ENCODE results near the gene TOB1. TPM values are rescaled to one million over a fixed set of nuclear protein-coding genes. Genes with fewer than 3 reads are reported as not detected.

TOB1 gene
- total RNA-seq, 2 experiments from 2014 or later, result 15.2 to 26.4 TPM

DNA sequence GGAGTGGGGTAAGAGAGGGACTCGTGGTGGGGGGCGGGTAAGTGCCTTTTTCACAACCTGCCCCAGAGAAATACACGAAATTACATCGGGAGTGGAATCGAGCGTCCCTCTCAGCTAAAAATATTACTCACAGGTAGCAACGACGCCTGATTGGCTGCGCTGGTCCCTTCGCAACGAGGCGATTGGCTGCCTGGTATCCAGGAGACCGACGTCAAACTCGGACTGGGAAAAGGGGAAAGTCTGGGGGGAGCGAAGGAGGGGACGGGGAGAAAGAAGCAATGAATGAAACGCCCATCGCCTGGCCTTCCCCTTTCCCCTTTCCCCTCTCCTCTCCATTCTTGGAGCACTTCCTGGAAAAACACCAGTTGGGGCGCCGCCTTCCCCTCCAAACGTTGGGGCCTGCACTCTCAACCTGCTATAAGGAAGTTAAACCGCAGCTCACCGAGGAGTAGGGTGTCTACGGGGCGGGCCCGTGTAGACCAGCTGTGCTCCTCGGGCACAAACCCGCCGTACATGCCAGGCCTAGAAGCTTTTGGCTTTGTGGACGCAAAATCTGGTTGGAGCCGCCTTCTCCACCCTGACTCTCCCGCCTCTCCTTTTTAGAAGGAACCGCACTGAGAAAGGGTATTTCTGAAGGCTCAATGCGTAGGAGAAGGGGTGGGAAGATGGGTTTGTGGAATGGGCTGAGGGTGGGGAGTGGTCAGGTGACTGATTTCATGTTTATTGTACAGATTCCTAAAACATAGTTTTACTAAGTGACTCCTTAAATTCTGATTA, 1.4 kb upstream of the TOB1 start:
- no TSS peak for BruUV-seq (replicated peaks)
- DNase-seq (ENCODE audit: low spot score), result peak; percentile 92

DNA sequence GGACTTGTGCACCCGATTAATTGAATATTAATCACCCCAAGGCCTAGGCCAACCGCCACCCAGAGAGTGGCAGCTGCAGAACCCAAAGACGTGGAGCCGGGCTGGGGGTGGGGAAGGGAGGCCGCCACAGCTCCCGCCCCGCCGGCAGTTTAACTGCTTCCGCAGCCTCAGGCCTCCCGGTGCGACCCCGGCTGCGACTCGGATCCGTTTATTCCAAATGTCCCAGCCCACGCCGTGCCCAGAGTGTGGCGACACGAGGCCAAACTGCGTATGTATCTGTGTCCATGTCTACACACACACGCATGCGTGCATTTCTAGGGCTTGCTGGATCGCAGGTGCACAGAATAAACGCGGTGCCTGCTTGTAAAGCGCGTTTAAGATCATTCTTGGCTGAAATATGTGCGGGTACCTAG, 802 bp upstream of the TOB1 start:
- intact Hi-C loops (cut with micrococcal nuclease; ENCODE audit: unreplicated experiment), result loop anchor here (1.0 to 10.0 kb wide), 6 partner anchors 37 to 395 kb away; partner anchors contain the start of genes ANKRD40, MBTD1, SPAG9 and UTP18
- H3K9me3 ChIP-seq (ENCODE audit: low read length), result no peaks in the 10 kb centered on the region
- peak overlapping the region; percentile 81 for H2AFZ ChIP-seq (ENCODE audit: low read length)
- peak; percentile 82 for DNase-seq (ENCODE audit: low spot score)
- peaks cover 11% of the 10 kb centered on the region; the same call in 1 of the 2 replicates for H4K20me1 ChIP-seq (ENCODE audit: insufficient read depth, low read length)
- ChIA-PET CTCF (ENCODE audit: unreplicated experiment) (interaction anchor here (0.9 kb wide), 1 partner anchor 14 kb away, joined by 3 read pairs; no protein-coding TSS in a partner anchor), POLR2A (interaction anchor here (0.8 to 5.5 kb wide), 15 partner anchors 9 to 97 kb away, joined by 3 to 23 read pairs (median 4); no protein-coding TSS in a partner anchor)
- BruUV-seq (replicated peaks), result TSS peak; percentile 80
- H3K27ac ChIP-seq (ENCODE audit: low read depth, low read length, poor library complexity, severe bottlenecking), result peak overlapping the region; percentile 93
- H3K4me3 ChIP-seq (ENCODE audit: low read depth, low read length, poor library complexity, severe bottlenecking), result peak overlapping the region; percentile 72
- H3K36me3 ChIP-seq (ENCODE audit: insufficient read depth, low read length), result peaks cover 16% of the 10 kb centered on the region
- peaks cover 16% of the 10 kb centered on the region for H3K4me1 ChIP-seq (ENCODE audit: insufficient read depth, low read length, poor library complexity, severe bottlenecking)
- TF ChIP-seq, protein P1, sequence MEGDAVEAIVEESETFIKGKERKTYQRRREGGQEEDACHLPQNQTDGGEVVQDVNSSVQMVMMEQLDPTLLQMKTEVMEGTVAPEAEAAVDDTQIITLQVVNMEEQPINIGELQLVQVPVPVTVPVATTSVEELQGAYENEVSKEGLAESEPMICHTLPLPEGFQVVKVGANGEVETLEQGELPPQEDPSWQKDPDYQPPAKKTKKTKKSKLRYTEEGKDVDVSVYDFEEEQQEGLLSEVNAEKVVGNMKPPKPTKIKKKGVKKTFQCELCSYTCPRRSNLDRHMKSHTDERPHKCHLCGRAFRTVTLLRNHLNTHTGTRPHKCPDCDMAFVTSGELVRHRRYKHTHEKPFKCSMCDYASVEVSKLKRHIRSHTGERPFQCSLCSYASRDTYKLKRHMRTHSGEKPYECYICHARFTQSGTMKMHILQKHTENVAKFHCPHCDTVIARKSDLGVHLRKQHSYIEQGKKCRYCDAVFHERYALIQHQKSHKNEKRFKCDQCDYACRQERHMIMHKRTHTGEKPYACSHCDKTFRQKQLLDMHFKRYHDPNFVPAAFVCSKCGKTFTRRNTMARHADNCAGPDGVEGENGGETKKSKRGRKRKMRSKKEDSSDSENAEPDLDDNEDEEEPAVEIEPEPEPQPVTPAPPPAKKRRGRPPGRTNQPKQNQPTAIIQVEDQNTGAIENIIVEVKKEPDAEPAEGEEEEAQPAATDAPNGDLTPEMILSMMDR (conservative IDR thresholded peaks at IDR 0.05; ENCODE audit: low read length), result no peak
- TF ChIP-seq EZH2phosphoT487 (IDR thresholded peaks at IDR 0.05; ENCODE audit: borderline replicate concordance, low read depth, low read length), result no peak
- H3K79me2 ChIP-seq (ENCODE audit: insufficient read depth, low read depth, low read length), result peaks cover 37% of the 10 kb centered on the region; the same call in 1 of the 2 replicates
- H3K9me2 ChIP-seq (ENCODE audit: insufficient read depth, low read length), result no peaks in the 10 kb centered on the region
- peak overlapping the region; percentile 88 for H3K4me2 ChIP-seq (ENCODE audit: low read length)

More for the DNA sequence above, 1.4 kb upstream of the TOB1 start:
- ChIA-PET CTCF (ENCODE audit: unreplicated experiment) (no interaction called here), POLR2A (interaction anchor here (0.5 to 5.5 kb wide), 12 partner anchors 12 to 390 kb away, joined by 3 to 23 read pairs (median 6); no protein-coding TSS in a partner anchor)
- Histone ChIP-seq H3K4me3 (ENCODE audit: low read depth, low read length, poor library complexity, severe bottlenecking) (peak overlapping the region; percentile 72), H4K20me1 (ENCODE audit: insufficient read depth, low read length) (peaks cover 11% of the 10 kb centered on the region; the same call in 1 of the 2 replicates), H3K9me2 (ENCODE audit: insufficient read depth, low read length) (no peaks in the 10 kb centered on the region), H3K9me3 (ENCODE audit: low read length) (no peaks in the 10 kb centered on the region), H2AFZ (ENCODE audit: low read length) (peak overlapping the region; percentile 81), H3K79me2 (ENCODE audit: insufficient read depth, low read depth, low read length) (peaks cover 33% of the 10 kb centered on the region; the same call in 1 of the 2 replicates), H3K27ac (ENCODE audit: low read depth, low read length, poor library complexity, severe bottlenecking) (peak overlapping the region; percentile 93), H3K4me2 (ENCODE audit: low read length) (peak overlapping the region; percentile 88), H3K36me3 (ENCODE audit: insufficient read depth, low read length) (peaks cover 12% of the 10 kb centered on the region), H3K4me1 (ENCODE audit: insufficient read depth, low read length, poor library complexity, severe bottlenecking) (peaks cover 16% of the 10 kb centered on the region)
- intact Hi-C loops (cut with micrococcal nuclease; ENCODE audit: unreplicated experiment), result loop anchor here (5.0 to 10.0 kb wide), 4 partner anchors 160 to 395 kb away; partner anchors contain the start of genes ANKRD40, MBTD1, SPAG9 and UTP18
- TF ChIP-seq, protein P1 (conservative IDR thresholded peaks at IDR 0.05; ENCODE audit: low read length), result no peak
- TF ChIP-seq EZH2phosphoT487 (IDR thresholded peaks at IDR 0.05; ENCODE audit: borderline replicate concordance, low read depth, low read length), result no peak
